HG03521 (cell line): ENCODE results near the gene CMIP.

Experiments used
- ATAC-seq: cut with Tn5 transposase; IDR thresholded peaks from one replicate; pipeline ENCODE4 v1.9.1; 2021; ENCODE audit warnings: mild to moderate bottlenecking, moderate library complexity; ENCODE audit not compliant: unreplicated experiment

Gene CMIP

GRCh38 chr16:81755915-81756614 lies 311.5 kb downstream of the CMIP start:
- ATAC-seq = no peak

GRCh38 chr16:81756615-81757356 lies 312.2 kb downstream of the CMIP start:
- ATAC-seq = no peak

- no peak for ATAC-seq
Observed at GRCh38 chr16:81758376-81758775, 313.8 kb downstream of the CMIP start.
